H1 (cell line): ENCODE results near the gene AKR1B15. TPM values are rescaled to one million over a fixed set of nuclear protein-coding genes. Genes with fewer than 3 reads are reported as not detected.

Experiments
- ATF3 ChIP-seq: IDR thresholded peaks from 2 replicates; pipeline ENCODE4 v1.6.1; 2011; ENCODE audit warnings: low read depth, mild to moderate bottlenecking, low read length; ENCODE audit not compliant: insufficient read depth
- JUN ChIP-seq: IDR thresholded peaks from 2 replicates; pipeline ENCODE4 v1.6.1; 2011; ENCODE audit warnings: low read depth, mild to moderate bottlenecking, improper control_type of control experiment, low read length
- polyA plus RNA-seq, 7 experiments: library from polyadenylated mRNA; depleted of rRNA in 3 of 7; stranded (reverse) in 5 of 7; unstranded in 2 of 7; fragments of >200 nt in 5 of 7; fragments of 200-250 nt in 2 of 7; gene quantifications; 1 replicate in 5 of 7; 2 replicates in 1 of 7; 4 replicates in 1 of 7; pipeline versions ENCODE4 v1.2.1 to v1.2.3, GENCODE V29; 2011 to 2013; ENCODE audit warnings: missing spikeins in 2 of 7, mixed read lengths in 2 of 7
- total RNA-seq: library from RNA; stranded (reverse); fragmentation: NEBNext Ultra II Directional; extraction: Animal tissue kit (Norgen Biotek cat#: 25700); gene quantifications from 2 replicates; pipeline ENCODE4 v1.2.1, GENCODE V29; 2021

Gene AKR1B15
- total and polyA plus RNA-seq, 2 of the 8 experiments (the other 6 are each of a cell fraction or from before 2014, with no cell fraction given), result 0.15 to 0.47 TPM

GRCh38 chr7:134587750-134588149 lies 38.8 kb downstream of the AKR1B15 start (continued):
- TF ChIP-seq ATF3, result no peak
- no peak for TF ChIP-seq JUN
- TF ChIP-seq, all 59 proteins: peak for 0
